HG03575 (cell line): ENCODE data around the gene SLC6A11.

ENCODE experiments used
- ATAC-seq: cut with Tn5 transposase; IDR thresholded peaks from one replicate; pipeline ENCODE4 v1.9.1; 2021; ENCODE audit not compliant: unreplicated experiment, insufficient number of reproducible peaks, low FRiP score; ENCODE audit errors: extremely low read depth

SLC6A11 gene

GRCh38 chr3:10960255-10960654, 144.2 kb downstream of the SLC6A11 start:
- no peak for ATAC-seq

DNA sequence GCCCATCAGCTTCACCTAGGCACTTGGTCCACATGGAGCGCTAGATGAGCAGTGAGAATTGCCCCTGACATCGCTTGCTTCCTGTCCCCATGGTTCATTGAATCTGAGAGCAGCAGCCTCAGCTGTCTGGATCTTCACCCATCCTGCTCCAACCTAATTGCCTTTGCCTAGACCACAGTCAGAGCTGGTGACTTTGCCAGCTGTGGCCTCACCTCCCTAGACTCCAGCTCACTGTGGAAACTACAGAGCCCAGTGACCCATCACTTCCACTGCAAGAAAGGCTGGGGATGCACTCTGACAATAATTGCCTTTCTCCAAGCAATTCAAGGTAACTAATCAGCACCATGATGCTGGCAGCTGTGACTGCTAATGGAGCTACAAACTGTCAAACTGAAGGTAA, 145.9 kb downstream of the SLC6A11 start:
- no peak for ATAC-seq

GRCh38 chr3:10962481-10963036, 146.5 kb downstream of the SLC6A11 start:
- no peak for ATAC-seq

- ATAC-seq = no peak
Observed at GRCh38 chr3:10964537-10965167, 148.6 kb downstream of the SLC6A11 start.

DNA sequence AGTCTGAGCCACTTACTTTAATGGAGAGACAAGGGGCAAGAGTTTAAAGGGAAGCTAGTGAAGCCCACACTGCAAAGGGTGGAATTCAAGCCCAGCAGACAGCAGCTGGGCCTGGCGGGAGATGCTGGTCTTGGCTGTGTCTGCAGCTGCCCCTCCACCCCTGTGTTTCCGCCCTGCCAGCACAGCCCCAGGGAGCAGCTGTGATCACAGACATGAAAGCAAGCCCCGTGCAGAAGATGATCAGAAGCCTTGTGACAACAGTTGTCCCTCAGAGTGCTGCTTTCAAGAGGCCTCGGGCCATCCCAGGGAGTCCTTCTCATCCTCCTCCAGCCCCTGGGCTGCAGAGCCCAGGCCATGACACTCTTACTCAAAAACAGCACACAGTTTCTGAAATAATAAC, 152.4 kb downstream of the SLC6A11 start:
- ATAC-seq = no peak

DNA sequence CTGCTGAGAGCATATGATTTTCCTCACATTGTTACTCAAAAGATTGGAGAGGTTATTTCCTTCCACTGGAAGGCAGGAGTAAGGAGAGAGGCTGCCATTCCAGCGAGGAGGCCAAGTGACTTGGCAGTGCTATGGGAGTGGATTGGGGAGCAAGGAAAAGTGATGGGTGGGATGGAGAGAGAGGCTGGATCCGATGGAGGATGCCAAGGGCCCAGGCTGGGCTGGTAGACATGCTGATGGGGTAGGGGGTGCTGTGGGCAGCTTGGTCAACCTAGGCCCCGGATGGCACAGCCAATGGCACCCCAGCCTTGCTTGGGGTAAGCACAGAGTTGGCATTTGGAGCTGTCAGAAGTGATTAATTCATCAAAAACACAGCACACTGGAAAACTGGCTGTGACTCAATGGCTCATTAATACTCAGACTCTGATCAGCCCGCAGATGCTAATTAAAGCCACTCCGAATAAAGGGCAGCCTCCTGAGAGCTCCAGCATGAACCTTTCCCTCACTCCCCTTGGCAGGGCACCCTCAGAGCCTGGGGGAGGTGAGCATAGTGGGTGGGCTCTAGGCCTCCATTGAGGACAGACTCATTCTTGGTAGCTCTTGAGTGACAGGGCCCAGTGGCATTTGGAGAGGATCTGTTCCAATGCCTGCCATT, 154.4 kb downstream of the SLC6A11 start:
- ATAC-seq = no peak

DNA sequence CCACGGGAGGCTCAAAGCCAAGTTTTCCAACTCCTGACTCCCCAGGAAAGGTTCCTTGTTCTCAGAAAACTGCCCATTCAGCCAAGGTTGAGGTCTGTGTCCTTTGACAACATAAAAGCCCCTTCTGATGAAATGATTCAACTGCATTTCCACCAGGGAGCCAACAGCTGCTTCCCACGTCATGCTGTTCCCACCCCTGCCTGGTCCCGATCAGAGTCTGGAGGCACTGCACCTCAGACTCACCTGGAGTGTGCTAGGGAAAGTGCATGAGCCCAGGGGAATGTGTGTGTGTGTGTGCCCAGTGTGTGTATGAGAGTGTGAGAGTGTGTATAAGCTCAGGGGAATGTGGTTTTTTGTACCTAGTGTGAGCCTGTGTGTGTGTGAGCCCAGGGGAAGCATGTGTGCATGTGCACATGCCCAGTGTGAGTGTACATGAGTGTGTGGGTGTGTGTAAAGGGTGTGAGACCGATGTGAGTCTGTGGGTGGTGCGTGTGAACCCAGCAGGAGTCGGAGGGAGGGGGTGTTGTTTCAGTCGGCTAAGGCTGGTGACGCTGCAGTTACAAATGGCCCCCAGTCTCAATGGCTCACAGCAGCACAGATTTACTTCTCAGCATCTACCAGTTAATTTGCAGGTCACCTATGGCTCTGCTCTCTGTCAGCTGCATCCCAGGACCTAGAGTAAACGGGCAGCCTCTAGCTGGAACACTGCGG, 156.2 kb downstream of the SLC6A11 start:
- no peak for ATAC-seq

DNA sequence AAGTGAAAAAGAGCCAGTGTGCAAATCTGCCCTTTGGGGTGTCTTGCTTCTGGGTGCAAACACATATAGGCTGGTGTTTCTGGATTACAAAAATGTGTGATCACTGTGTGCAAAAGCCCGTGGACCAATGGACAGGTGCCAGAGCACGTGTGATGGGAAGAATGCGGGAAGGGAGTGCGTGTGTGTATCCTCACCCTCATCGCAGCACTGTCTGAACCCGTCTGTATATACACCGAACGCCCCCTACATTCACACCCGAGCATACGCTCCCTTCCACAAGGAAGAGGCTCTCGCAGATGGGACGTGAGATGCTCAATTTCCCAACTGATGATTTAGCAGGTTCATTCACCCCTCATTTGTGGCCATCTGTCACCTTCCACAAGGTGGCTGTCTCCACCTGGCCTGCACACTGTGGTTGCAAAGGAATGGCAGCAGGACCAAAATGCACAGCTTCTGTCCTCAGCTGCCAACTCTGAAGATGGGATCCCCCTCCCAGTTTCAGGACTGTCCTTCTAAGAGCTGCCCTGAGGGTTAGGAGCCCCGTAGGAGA, 157.1 kb downstream of the SLC6A11 start:
- ATAC-seq = no peak

DNA sequence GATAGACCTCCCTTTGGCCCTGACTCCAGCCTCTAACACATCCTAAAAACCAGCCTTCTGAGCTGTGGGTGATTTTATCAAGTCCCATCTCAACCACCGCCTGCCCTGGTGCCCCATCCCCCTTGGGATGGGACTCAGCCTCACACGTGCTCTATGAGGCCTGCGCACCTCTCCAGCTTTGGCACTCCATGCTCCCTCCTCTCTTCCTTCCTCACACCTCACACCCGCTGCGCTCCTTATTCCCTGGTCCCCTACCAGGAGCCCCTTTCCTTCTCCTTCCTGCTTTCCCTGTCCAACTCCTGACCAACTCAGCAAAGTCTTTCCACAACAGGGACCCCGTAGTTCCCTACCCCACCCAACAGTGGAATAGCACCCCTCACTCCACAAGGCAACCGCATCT, 158.1 kb downstream of the SLC6A11 start:
- no peak for ATAC-seq

GRCh38 chr3:10974746-10975375, 158.8 kb downstream of the SLC6A11 start:
- no peak for ATAC-seq

DNA sequence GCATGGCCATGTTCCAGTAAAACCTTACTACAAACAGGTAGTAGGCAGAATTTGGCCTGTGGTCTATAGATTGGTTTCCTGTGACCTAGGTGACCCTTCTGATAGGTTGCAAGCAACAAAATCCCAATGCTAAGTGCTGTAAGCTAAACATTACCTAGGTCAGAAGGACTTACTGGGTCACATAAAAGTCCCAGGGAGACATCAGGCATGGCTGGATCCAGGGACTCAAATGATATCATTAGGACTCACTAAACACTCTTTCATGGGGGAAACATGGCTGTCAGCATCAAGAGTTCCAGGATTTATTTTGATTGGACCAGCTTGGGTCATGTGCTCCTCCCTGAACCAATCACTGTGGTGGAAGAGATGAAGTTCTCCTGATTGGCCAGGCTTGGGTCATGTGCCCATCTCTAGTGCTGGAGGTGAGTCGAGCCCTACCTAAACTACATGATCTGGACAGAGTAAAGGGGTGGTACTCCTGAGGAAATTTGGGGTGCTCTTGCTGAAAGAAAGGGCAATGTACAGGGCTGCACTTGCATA, 159.7 kb downstream of the SLC6A11 start:
- ATAC-seq = no peak

GRCh38 chr3:10976770-10977169, 160.7 kb downstream of the SLC6A11 start:
- no peak for ATAC-seq

- ATAC-seq = no peak
Observed at GRCh38 chr3:10977892-10978510, 162.0 kb downstream of the SLC6A11 start.

GRCh38 chr3:10978956-10979355, 162.9 kb downstream of the SLC6A11 start:
- ATAC-seq = no peak

DNA sequence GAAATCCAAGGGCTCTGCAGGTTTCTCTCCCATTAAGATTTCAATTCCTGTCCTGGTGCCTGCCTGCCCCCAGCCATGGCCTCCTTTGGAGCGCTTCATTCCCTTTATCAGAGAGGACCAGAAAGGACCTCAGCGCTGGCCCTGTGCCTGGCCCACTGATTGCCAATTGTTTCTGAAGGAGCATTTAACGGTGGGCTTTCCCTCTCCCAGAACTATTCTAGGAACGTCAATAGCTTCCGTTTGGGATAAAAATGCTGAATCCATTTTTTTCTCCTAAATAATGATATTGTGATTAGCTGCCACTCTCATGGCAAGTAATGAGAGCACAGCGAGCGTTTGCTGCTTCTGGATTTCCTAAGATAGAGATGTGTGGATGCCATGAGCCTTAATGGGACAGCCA, 164.3 kb downstream of the SLC6A11 start:
- ATAC-seq = no peak

GRCh38 chr3:10981031-10981430, 165.0 kb downstream of the SLC6A11 start:
- ATAC-seq = no peak

DNA sequence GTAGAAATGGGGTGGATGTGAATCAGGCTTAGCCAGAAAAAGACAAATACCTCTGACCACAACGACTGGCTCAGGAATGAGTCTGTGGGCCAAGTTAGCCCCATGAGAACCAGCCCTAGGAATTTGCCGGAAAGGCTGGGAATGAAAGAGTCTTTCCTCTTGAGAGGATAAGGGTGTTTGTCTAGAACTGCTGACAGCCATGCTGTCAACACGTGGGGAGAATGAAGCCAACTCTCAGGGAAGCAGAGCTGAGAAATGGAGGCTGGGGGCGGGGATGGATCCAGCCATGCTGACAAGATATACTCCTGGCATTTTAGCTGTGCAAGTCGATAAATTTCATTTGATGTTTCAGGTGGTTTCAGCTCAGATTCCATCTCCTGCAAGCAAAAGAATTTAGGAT, 165.9 kb downstream of the SLC6A11 start:
- ATAC-seq = no peak

DNA sequence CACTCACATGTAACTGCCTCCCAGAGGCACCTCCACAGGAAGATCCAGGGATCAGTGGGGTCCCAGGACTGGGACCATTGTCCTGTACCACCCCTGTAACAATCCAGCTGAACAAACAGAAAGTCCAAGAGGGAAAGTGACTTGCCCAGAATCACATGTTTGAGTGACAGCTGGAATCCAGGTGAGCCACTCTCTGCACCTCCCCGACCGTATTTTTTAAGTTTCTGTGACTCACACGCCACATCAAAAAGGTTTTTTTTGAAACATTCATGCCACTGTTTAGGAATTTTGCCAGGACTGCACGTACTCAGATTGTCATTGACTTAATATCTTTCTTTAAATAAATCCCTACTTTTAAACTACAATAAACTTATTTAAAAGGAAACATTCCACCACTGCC, 166.8 kb downstream of the SLC6A11 start:
- no peak for ATAC-seq
